C4-2B (cell line): ENCODE measurements around the gene ZDHHC4.
"Not testable (repeated sequence)": the region's sequence is repeated elsewhere in the genome, so short reads cannot be mapped to it uniquely, and the experiment has no call there.

Source experiments
- H3K27ac ChIP-seq: fragments of 450-650 bp; 2 replicates; pipeline ENCODE4 v1.5.1; 2017
- CTCF ChIP-seq: fragments of 450-650 bp; conservative IDR thresholded peaks from 2 replicates; pipeline ENCODE4 v1.5.1; 2017; ENCODE audit warnings: mild to moderate bottlenecking
- ZFX ChIP-seq: fragments of 450-650 bp; IDR thresholded peaks from 2 replicates; pipeline ENCODE4 v1.6.1; 2017

The ZDHHC4 gene

GRCh38 chr7:6631605-6632004, 54.4 kb downstream of the ZDHHC4 start:
- TF ChIP-seq ZFX (no peak), CTCF (no peak)
- no peak overlapping the region for H3K27ac ChIP-seq

DNA sequence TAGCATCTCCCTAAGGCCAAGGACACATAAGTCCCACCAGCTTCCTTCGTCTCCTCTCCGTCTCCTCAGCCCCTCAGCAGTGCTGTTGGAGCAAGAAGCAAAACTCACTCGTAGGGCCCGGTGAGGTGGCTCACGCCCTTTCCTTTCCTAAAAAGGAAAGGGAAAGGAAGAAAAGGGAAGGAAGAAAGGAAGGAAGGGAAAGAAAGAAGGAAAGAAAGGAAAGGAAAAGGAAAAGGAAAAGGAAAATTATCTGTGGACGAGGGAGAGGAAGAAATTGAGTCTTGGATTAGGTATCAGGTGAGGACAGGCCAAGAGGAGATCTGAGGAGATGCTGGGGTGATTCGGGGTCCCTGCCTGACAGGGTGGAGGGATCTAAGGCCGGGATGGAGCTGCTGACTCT, 56.8 kb downstream of the ZDHHC4 start:
- H3K27ac ChIP-seq: no peak overlapping the region
- no peak for TF ChIP-seq ZFX
- TF ChIP-seq CTCF: no peak

DNA sequence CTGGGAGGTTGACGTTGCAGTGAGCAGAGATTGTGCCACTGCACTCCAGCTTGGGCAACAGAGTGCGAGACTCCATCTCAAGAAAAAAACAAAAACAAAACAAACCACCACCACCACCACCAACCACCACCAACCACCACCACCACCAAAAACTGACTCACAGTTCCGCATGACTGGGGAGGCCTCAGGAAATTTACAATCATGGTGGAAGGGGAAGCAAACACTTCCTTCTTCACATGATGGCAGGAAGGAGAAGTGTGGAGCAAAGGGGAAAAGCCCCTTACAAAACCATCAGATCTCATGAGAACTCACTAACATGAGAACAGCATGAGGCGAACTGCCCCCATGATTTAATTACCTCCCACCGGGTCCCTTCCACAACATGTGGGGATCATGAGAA, 57.7 kb downstream of the ZDHHC4 start:
- not testable (repeated sequence) for H3K27ac ChIP-seq

DNA sequence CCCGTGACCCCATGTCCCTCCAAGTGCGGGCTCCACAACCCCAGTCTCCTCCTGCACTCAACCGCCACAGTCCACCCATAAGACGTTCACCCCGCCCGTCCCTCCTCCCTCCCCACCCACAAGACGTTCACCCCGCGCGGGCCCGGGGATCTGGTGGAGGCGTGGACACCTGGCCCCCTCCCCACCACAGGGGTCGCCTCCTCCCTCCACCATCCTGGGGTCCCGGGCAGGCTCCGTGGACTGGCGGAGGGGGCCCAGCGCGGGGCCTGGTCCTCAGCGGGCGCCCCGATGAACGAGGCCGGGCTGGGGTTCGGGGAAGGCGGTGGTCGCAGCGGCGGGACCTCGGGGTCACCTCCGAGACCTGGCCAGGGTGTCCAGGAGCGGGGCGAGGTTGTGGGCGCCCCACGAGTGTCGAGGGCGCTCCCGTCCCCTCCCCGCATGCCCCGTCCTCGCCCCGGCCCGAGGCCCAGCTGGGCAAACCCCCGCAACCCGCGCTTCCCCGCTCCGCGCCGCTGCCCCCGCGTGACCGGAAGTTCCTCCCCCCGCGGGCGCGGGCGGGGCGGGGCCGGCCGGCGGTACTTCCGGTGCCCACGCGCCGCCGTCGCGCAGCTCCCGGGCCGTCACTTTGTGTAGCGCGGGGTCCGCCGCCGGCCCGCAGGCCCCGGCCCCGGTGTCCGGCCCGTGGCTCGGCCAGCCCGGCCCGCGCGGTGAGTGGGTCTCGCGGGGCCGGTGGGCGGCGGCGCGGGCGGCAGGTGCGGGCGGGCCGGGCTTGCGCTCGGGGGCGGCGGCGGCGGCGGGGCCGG, 59.7 kb downstream of the ZDHHC4 start, which contains the start of gene ZNF316:
Gene ZNF316 (plus strand): TSS at position 578 of the 803 bp plus-strand sequence. CDS start 5,092 bp downstream, outside the sequence.
- TF ChIP-seq CTCF: no peak
- peak; percentile 39; the same call in 1 of the 2 replicates for TF ChIP-seq ZFX
- peak within 1 kb of the TSS; percentile 95 for H3K27ac ChIP-seq

DNA sequence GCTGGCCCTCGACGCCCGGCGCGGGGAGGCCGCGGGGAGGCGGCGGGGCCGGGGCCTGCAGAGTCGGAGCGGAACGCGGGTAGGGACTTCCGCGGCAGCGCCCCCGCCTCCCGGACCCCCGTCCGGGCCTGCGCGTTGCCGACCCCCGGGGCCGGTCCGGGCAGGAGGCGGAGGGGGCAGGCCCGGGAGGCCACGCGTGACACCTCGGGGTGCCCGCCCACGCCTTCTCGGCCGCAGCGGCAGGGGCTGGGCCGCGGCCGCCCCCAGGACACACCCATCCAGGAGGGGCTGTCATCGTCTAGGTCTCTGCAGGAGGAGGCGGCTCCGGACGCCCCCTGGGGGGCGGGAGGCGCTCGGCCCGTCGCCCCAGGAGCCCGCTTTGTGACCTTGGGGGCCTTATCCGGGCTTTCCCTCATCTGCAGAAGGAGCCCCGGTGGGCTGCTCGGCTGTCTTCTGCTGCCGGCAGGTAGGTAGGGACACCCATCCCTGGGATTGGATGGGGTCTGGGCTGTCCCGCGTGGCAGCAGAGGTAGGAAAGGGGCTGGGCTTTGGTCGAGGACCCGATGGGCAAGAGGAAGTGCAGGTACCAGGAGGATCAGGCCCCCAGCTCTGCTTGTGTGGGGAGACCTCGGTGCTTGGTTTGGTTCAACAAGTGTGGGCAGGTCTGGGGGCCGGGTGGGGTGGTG, 60.4 kb downstream of the ZDHHC4 start:
- TF ChIP-seq CTCF: no peak
- no peak for TF ChIP-seq ZFX
- H3K27ac ChIP-seq: peak overlapping the region; percentile 95
